Kidney (tissue), 22 donors: ENCODE measurements around the gene EVI2A. TPM values are rescaled to one million over a fixed set of nuclear protein-coding genes. Genes with fewer than 3 reads are reported as not detected.
A peak's percentile ranks its signal among the peaks of the same experiment; 100 is the strongest.

Source experiments
- DNase-seq, 5 donors: peaks; one replicate each; pipeline ENCODE4 v3.0.0-alpha.2; 2013 to 2020
- FAIRE-seq: peaks from 2 replicates; lab custom pipeline; 2012; peaks lifted over from hg19 to GRCh38; lab: Jason Lieb, UNC
- H3K27ac ChIP-seq, 2 donors: one replicate each; pipeline ENCODE4 v1.7.0; 2013; ENCODE audit warnings: low read depth in 2 of 2, low read length in 2 of 2, inconsistent platforms in 1 of 2
- H3K27me3 ChIP-seq: one replicate; pipeline ENCODE4 v1.7.1; 2013; ENCODE audit warnings: low read length, inconsistent platforms; ENCODE audit not compliant: control insufficient read depth, insufficient read depth
- H3K36me3 ChIP-seq, 3 donors: one replicate each; pipeline versions ENCODE4 v1.7.0 to v1.7.1; 2013; ENCODE audit warnings: low read length in 3 of 3, control low read depth in 1 of 3, inconsistent platforms in 1 of 3; ENCODE audit not compliant: insufficient read depth in 3 of 3, control insufficient read depth in 2 of 3
- H3K4me1 ChIP-seq, 3 donors: one replicate each; pipeline versions ENCODE4 v1.7.0 to v1.7.1; 2013; ENCODE audit warnings: low read length in 3 of 3, inconsistent platforms in 1 of 3, low read depth in 1 of 3; ENCODE audit not compliant: control insufficient read depth in 2 of 3, insufficient read depth in 2 of 3
- H3K4me3 ChIP-seq, 3 donors: one replicate each; pipeline versions ENCODE4 v1.7.0 to v1.8.1; 2013; ENCODE audit warnings: low read length in 3 of 3, control low read depth in 1 of 3, inconsistent platforms in 1 of 3
- H3K9ac ChIP-seq, 3 donors: one replicate each; pipeline versions ENCODE4 v1.7.0 to v1.7.1; 2013; ENCODE audit warnings: low read length in 3 of 3, control low read depth in 1 of 3, inconsistent platforms in 1 of 3
- H3K9me3 ChIP-seq, 3 donors: one replicate each; pipeline versions ENCODE4 v1.7.0 to v1.7.1; 2013; ENCODE audit warnings: low read length in 3 of 3, control low read depth in 1 of 3, inconsistent platforms in 1 of 3; ENCODE audit not compliant: control insufficient read depth in 2 of 3, insufficient read depth in 1 of 3
- intact Hi-C: fragments of 100-400 bp; cut with DNase I; formaldehyde crosslinking; loops from one replicate; pipeline ENCODE4 v1.11.1; 2022
- long read RNA-seq, 10 donors: library from polyadenylated mRNA in 1 of 10; unstranded in 1 of 10; transcript quantifications; one replicate each; pipeline ENCODE4 v2.0.0 and lab custom pipeline, GENCODE V29; 2021 to 2026
- polyA plus RNA-seq: library from polyadenylated mRNA; stranded (reverse); fragments of 350-450 nt; fragmentation: Illumina TruSeq; extraction: RNeasy Lipid Tissue Mini Kit (QIAGEN cat#74804); gene quantifications from one replicate; pipeline ENCODE4 v1.2.3, GENCODE V29; 2014; ENCODE audit warnings: low read depth, low replicate concordance; ENCODE audit not compliant: insufficient read depth
- total RNA-seq: library from RNA; stranded (reverse); fragmentation: NEBNext Ultra II Directional; extraction: Animal tissue kit (Norgen Biotek cat#: 25700); gene quantifications from one replicate; pipeline ENCODE4 v1.2.1, GENCODE V29; 2021
- TF ChIP-seq, protein P1 (sequence below): IDR thresholded peaks from 3 replicates; pipeline ENCODE4 v1.5.1; 2012; ENCODE audit warnings: mild to moderate bottlenecking, moderate library complexity, borderline replicate concordance; ENCODE audit not compliant: insufficient read depth; ENCODE audit errors: extremely low read depth
- donor health status: control.
- donor health status: control.
- donor health status: control.
- donor health status: control.
- donor health status: control.
- donor health status: DM: yes; HTN: yes; CAD: no.
- donor health status: Normal renal cell carcinoma (clear cell type).

Gene EVI2A, protein sequence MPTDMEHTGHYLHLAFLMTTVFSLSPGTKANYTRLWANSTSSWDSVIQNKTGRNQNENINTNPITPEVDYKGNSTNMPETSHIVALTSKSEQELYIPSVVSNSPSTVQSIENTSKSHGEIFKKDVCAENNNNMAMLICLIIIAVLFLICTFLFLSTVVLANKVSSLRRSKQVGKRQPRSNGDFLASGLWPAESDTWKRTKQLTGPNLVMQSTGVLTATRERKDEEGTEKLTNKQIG
- 10.8 TPM for total RNA-seq
- polyA plus RNA-seq, result 1.3 TPM
- long read RNA-seq, donor 1, result 0 reads
- long read RNA-seq, donor 2, partial matches to known transcripts, result 0 of 1 reads
- long read RNA-seq, donor 2, other reads (novel, unspliced or antisense), result 0 of 1 reads
- long read RNA-seq, donor 3, result 0 reads
- long read RNA-seq, donor 4, result 0 reads
- long read RNA-seq, donor 5, result 0 reads
- long read RNA-seq, donor 6, partial matches to known transcripts, result 0 of 3 reads
- long read RNA-seq, donor 6, other reads (novel, unspliced or antisense), result 0 of 3 reads
- long read RNA-seq, donor 7, result 0 reads
- long read RNA-seq, donor 8, partial matches to known transcripts, result 0 of 1 reads
- long read RNA-seq, donor 8, other reads (novel, unspliced or antisense), result 0 of 1 reads
- long read RNA-seq, donor 9, result 0 reads
- long read RNA-seq, donor 10, partial matches to known transcripts, result 0 of 1 reads
- long read RNA-seq, donor 10, other reads (novel, unspliced or antisense), result 0 of 1 reads

DNA sequence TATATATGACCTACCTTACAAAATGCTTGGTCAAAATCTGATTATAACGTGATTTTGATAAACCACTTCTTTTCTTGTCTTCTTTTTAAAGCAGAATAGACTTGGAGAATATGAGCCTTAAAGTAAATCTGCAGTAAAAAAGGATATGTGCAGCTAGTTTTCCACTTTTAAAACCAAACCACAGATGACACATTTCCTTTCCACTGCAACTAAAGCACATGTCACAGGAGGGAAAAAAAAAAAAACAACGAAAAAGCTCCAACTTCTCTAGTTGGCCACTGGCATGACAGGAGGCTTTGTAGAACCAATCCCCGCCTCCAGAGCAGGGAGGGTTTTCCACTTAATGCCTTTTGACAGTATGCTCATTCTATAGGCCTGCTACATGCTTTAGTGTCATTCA lies at the start of gene EVI2A:
Gene EVI2A, minus strand, starts transcription at position 142 of the 400 bp plus-strand sequence. CDS start 2,609 bp downstream, outside the sequence.
- no peak within 1 kb of the TSS for H3K9ac ChIP-seq
- FAIRE-seq, result no peak
- TF ChIP-seq, protein P1, sequence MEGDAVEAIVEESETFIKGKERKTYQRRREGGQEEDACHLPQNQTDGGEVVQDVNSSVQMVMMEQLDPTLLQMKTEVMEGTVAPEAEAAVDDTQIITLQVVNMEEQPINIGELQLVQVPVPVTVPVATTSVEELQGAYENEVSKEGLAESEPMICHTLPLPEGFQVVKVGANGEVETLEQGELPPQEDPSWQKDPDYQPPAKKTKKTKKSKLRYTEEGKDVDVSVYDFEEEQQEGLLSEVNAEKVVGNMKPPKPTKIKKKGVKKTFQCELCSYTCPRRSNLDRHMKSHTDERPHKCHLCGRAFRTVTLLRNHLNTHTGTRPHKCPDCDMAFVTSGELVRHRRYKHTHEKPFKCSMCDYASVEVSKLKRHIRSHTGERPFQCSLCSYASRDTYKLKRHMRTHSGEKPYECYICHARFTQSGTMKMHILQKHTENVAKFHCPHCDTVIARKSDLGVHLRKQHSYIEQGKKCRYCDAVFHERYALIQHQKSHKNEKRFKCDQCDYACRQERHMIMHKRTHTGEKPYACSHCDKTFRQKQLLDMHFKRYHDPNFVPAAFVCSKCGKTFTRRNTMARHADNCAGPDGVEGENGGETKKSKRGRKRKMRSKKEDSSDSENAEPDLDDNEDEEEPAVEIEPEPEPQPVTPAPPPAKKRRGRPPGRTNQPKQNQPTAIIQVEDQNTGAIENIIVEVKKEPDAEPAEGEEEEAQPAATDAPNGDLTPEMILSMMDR, result no peak

DNA sequence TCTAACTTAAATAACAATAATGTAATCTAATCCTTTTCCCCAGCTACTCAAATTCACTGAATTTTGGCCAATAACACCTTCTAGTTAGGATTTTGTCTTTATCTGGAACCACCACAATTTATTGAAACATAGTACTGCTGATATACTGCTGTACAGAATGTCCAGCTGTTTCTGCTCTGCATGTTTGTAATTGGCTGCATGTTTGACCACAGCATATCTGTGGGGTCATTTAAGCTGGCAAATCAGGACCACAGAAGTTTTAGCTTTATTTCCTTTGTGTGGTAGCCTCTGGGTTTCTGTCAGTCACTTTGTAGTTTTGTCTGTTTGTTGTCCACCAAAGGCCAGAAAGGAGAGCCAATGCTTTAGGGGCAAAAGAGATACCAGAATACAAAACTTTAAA lies 47.8 kb upstream of the EVI2A start:
- DNase-seq (no peak), FAIRE-seq (no peak)
- no peak overlapping the region for H3K27ac ChIP-seq
- H3K4me1 ChIP-seq, result peaks cover 0 to 2% (median 0%) of the 10 kb centered on the region in 3 donors
- TF ChIP-seq, protein P1, result no peak
- H3K36me3 ChIP-seq, result peaks cover 2 to 8% (median 2%) of the 10 kb centered on the region in 3 donors
- H3K4me3 ChIP-seq, result no peak overlapping the region
- no peaks in the 10 kb centered on the region for H3K27me3 ChIP-seq
- intact Hi-C loops, result no loop called here
- no peaks in the 10 kb centered on the region for H3K9me3 ChIP-seq
- no peak overlapping the region for H3K9ac ChIP-seq

More for the DNA sequence above, at the start of gene EVI2A:
- intact Hi-C loops, result no loop called here
- peak within 1 kb of the TSS in 1 of 3 donors; percentile 0 for H3K4me3 ChIP-seq
- H3K27me3 ChIP-seq, result no peaks in the 10 kb centered on the region
- no peaks in the 10 kb centered on the region for H3K4me1 ChIP-seq
- H3K9me3 ChIP-seq, result no peaks in the 10 kb centered on the region
- peaks cover 0 to 9% (median 3%) of the 10 kb centered on the region in 3 donors for H3K36me3 ChIP-seq
- peak in 1 of 5 donors; percentile 14 for DNase-seq
- H3K27ac ChIP-seq, result no peak within 1 kb of the TSS

DNA sequence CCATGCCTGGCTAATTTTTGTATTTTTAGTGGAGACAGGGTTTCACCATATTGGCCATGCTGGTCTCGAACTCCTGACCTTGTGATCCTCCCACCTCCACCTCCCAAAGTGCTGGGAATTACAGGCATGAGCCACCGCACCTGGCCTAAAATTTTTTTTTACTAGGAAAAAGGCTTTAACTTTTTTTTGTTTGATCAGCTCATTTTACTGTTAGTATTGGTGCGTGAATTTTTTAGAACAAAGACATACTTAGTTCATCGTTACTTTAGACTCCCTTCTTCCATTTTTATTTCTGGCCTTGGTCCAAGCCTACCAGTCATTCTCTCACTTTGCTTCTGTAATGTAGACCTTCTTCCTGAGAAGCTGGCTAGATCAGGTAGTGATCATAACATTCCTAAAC lies 44.7 kb upstream of the EVI2A start:
- TF ChIP-seq, protein P1, result no peak
- Histone ChIP-seq H3K4me3 (no peak overlapping the region), H3K9me3 (no peaks in the 10 kb centered on the region), H3K36me3 (peaks cover 0 to 5% (median 2%) of the 10 kb centered on the region in 3 donors), H3K27ac (no peak overlapping the region), H3K4me1 (no peaks in the 10 kb centered on the region), H3K9ac (no peak overlapping the region), H3K27me3 (no peaks in the 10 kb centered on the region)
- FAIRE-seq (no peak), DNase-seq (no peak)
- intact Hi-C loops, result no loop called here
